H1 (cell line): ENCODE data around the gene CR2.

Experiments
- EZH2 ChIP-seq: fragments of 200-600 bp; sonication (generic); IDR thresholded peaks from 2 replicates; pipeline ENCODE4 v1.7.1; 2012; ENCODE audit warnings: low read depth, mild to moderate bottlenecking, moderate library complexity, low read length, inconsistent platforms; ENCODE audit not compliant: severe bottlenecking
- RAD21 ChIP-seq, 2 experiments: IDR thresholded peaks in 1 of 2; conservative IDR thresholded peaks in 1 of 2; 2 replicates each; pipeline ENCODE4 v1.6.1; 2011; ENCODE audit warnings: low read depth in 2 of 2, low read length in 2 of 2, improper control_type of control experiment in 1 of 2, inconsistent platforms in 1 of 2, mild to moderate bottlenecking in 1 of 2, moderate library complexity in 1 of 2
- TF ChIP-seq, protein P1 (sequence below): IDR thresholded peaks from 2 replicates; pipeline ENCODE4 v1.6.1; 2012; ENCODE audit warnings: low read length, inconsistent platforms

- TF ChIP-seq EZH2 (no peak), RAD21 (IDR thresholded peaks at IDR 0.05 in 1 of 2, conservative IDR thresholded peaks at IDR 0.05 in 1 of 2; ENCODE audit: low read depth in 2 of 2, low read length in 2 of 2) (no peak)
- TF ChIP-seq, protein P1, sequence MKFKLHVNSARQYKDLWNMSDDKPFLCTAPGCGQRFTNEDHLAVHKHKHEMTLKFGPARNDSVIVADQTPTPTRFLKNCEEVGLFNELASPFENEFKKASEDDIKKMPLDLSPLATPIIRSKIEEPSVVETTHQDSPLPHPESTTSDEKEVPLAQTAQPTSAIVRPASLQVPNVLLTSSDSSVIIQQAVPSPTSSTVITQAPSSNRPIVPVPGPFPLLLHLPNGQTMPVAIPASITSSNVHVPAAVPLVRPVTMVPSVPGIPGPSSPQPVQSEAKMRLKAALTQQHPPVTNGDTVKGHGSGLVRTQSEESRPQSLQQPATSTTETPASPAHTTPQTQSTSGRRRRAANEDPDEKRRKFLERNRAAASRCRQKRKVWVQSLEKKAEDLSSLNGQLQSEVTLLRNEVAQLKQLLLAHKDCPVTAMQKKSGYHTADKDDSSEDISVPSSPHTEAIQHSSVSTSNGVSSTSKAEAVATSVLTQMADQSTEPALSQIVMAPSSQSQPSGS, result no peak
Measured at GRCh38 chr1:207502726-207503125, 48.6 kb downstream of the CR2 start.
